Stimulated activated CD4-positive, alpha-beta T cell treated with anti-CD3 and anti-CD28 coated beads, Interleukin-12 subunit alpha, Interleukin-12 subunit beta, amount 100 ng/mL, for 4 hours (primary cell): ENCODE data around the gene ABCC12.
A peak's percentile ranks its signal among the peaks of the same experiment; 100 is the strongest.

Experiments
- DNase-seq: peaks from one replicate; pipeline ENCODE4 v3.0.0-alpha.2; 2020

ABCC12 gene

GRCh38 chr16:48131201-48131935 lies 24.4 kb downstream of the ABCC12 start:
- DNase-seq = no peak

GRCh38 chr16:48129926-48130325 lies 25.9 kb downstream of the ABCC12 start:
- no peak for DNase-seq

GRCh38 chr16:48128769-48129168 lies 27.0 kb downstream of the ABCC12 start:
- no peak for DNase-seq

GRCh38 chr16:48126801-48127644 lies 28.8 kb downstream of the ABCC12 start:
- no peak for DNase-seq

- DNase-seq = no peak
Measured at GRCh38 chr16:48125888-48126287, 29.9 kb downstream of the ABCC12 start.

- no peak for DNase-seq
Measured at GRCh38 chr16:48124266-48124665, 31.5 kb downstream of the ABCC12 start.

- DNase-seq = peak; percentile 43
Measured at GRCh38 chr16:48123104-48123788, 32.5 kb downstream of the ABCC12 start.

- DNase-seq = no peak
Measured at GRCh38 chr16:48121276-48121675, 34.5 kb downstream of the ABCC12 start.

GRCh38 chr16:48118841-48119240 lies 37.0 kb downstream of the ABCC12 start:
- DNase-seq = no peak

- DNase-seq = peak; percentile 46
Measured at GRCh38 chr16:48117217-48118105, 38.3 kb downstream of the ABCC12 start.

GRCh38 chr16:48115299-48115698 lies 40.5 kb downstream of the ABCC12 start:
- DNase-seq = no peak

GRCh38 chr16:48114410-48114809 lies 41.4 kb downstream of the ABCC12 start:
- no peak for DNase-seq

- no peak for DNase-seq
Measured at GRCh38 chr16:48113471-48113870, 42.3 kb downstream of the ABCC12 start.

GRCh38 chr16:48113001-48113400 lies 42.8 kb downstream of the ABCC12 start:
- no peak for DNase-seq

GRCh38 chr16:48112600-48112999 lies 43.2 kb downstream of the ABCC12 start:
- no peak for DNase-seq

GRCh38 chr16:48110982-48111381 lies 44.8 kb downstream of the ABCC12 start:
- no peak for DNase-seq

- DNase-seq = no peak
Measured at GRCh38 chr16:48110000-48110399, 45.8 kb downstream of the ABCC12 start.

GRCh38 chr16:48109475-48109874 lies 46.3 kb downstream of the ABCC12 start:
- DNase-seq = no peak

- no peak for DNase-seq
Measured at GRCh38 chr16:48106446-48106845, 49.3 kb downstream of the ABCC12 start.
